ENCODE data around the gene RNH1. TPM values are rescaled to one million over a fixed set of nuclear protein-coding genes. Genes with fewer than 3 reads are reported as not detected.

The RNH1 gene
- total RNA-seq, 1 experiment from 2014 or later = 345 TPM

DNA sequence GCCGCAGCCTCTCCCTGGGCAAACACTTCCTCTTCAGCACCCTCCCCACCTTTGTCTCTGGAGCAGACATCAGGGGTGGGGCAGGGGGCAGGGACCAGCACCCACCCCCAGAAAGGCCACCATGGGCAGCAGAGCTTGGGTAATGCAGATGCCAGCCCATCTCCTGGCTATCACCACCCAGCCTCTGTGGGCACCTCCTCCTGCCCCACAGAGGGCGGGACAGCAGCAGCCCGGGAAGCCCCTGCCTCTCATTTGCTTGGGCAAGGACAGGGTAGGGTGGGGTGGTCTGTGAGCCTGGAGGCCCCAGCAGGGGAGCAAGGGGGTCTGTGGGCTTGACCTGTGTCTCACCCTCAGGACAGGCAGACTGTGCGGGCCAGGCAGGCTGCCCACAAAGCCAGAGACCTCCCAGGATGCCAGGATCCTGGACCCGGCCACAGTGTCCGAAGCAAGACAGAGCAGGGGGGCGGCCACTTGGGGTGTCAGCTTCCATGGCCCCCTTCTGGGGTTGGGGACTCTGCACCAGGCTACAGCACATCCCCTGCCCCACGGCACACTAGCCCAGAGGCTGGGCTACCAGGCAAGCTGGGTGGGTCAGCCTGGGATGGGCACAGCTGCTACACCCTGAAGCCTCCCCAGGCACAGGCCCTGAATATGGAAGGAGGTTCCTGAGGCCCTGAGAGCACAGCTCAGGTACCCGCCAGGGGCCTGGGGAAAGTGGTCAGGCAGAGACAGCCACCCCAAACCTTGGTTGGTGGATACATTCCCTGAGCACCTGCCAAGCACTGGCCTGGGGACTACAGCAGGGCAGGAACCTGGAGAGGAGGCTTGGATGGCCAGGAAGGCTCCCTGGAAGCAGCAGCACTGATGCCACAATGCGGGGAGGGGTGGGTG lies 4.5 kb downstream of the RNH1 start:
- CTCF ChIA-PET = no interaction called here
- Histone ChIP-seq H3K4me3 (ENCODE audit: low read depth in 2 of 2, low read length in 2 of 2) (no peak overlapping the region), H3K27ac (ENCODE audit: low read length) (peak overlapping the region; percentile 48), H3K36me3 (ENCODE audit: control insufficient read depth, insufficient read depth, low read length) (peaks cover 11% of the 10 kb centered on the region; the same call in 1 of the 2 replicates), H3K9me3 (ENCODE audit: control insufficient read depth, insufficient read depth, low read depth, low read length) (no peaks in the 10 kb centered on the region), H3K27me3 (ENCODE audit: control insufficient read depth, insufficient read depth, low read length) (no peaks in the 10 kb centered on the region), H3K4me1 (ENCODE audit: control insufficient read depth, insufficient read depth, low read length) (peaks cover 21% of the 10 kb centered on the region)
- POLR2A ChIA-PET = interaction anchor here (0.6 kb wide), 1 partner anchor 74 kb away, joined by 3 read pairs; no protein-coding TSS in a partner anchor
- in situ Hi-C loops (cut with HindIII; ENCODE audit: low pct_unique_long_range_greater_than_20kb, low sequenced_read_pairs) (no loop called here), intact Hi-C loops (cut with micrococcal nuclease; ENCODE audit: unreplicated experiment) (no loop called here)
- DNase-seq (ENCODE audit: low read depth, low spot score) (no peak), ATAC-seq (no peak)
- BruUV-seq (replicated peaks) = no TSS peak
- TF ChIP-seq SIN3A (IDR thresholded peaks at IDR 0.05; ENCODE audit: borderline replicate concordance, insufficient read depth, low read depth, low read length) = no peak
- TF ChIP-seq POLR2AphosphoS5 (IDR thresholded peaks at IDR 0.05; ENCODE audit: low read depth, low read length) = no peak; the same call in 1 of the 2 replicates
- TF ChIP-seq, protein P1, sequence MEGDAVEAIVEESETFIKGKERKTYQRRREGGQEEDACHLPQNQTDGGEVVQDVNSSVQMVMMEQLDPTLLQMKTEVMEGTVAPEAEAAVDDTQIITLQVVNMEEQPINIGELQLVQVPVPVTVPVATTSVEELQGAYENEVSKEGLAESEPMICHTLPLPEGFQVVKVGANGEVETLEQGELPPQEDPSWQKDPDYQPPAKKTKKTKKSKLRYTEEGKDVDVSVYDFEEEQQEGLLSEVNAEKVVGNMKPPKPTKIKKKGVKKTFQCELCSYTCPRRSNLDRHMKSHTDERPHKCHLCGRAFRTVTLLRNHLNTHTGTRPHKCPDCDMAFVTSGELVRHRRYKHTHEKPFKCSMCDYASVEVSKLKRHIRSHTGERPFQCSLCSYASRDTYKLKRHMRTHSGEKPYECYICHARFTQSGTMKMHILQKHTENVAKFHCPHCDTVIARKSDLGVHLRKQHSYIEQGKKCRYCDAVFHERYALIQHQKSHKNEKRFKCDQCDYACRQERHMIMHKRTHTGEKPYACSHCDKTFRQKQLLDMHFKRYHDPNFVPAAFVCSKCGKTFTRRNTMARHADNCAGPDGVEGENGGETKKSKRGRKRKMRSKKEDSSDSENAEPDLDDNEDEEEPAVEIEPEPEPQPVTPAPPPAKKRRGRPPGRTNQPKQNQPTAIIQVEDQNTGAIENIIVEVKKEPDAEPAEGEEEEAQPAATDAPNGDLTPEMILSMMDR (IDR thresholded peaks at IDR 0.05) = no peak
- TF ChIP-seq, protein P2, sequence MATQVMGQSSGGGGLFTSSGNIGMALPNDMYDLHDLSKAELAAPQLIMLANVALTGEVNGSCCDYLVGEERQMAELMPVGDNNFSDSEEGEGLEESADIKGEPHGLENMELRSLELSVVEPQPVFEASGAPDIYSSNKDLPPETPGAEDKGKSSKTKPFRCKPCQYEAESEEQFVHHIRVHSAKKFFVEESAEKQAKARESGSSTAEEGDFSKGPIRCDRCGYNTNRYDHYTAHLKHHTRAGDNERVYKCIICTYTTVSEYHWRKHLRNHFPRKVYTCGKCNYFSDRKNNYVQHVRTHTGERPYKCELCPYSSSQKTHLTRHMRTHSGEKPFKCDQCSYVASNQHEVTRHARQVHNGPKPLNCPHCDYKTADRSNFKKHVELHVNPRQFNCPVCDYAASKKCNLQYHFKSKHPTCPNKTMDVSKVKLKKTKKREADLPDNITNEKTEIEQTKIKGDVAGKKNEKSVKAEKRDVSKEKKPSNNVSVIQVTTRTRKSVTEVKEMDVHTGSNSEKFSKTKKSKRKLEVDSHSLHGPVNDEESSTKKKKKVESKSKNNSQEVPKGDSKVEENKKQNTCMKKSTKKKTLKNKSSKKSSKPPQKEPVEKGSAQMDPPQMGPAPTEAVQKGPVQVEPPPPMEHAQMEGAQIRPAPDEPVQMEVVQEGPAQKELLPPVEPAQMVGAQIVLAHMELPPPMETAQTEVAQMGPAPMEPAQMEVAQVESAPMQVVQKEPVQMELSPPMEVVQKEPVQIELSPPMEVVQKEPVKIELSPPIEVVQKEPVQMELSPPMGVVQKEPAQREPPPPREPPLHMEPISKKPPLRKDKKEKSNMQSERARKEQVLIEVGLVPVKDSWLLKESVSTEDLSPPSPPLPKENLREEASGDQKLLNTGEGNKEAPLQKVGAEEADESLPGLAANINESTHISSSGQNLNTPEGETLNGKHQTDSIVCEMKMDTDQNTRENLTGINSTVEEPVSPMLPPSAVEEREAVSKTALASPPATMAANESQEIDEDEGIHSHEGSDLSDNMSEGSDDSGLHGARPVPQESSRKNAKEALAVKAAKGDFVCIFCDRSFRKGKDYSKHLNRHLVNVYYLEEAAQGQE (IDR thresholded peaks at IDR 0.05; ENCODE audit: insufficient read depth in 1 of 2, low read depth in 2 of 2, low read length in 1 of 2) = no peak
- no peak for TF ChIP-seq TCF7L2 (IDR thresholded peaks at IDR 0.05; ENCODE audit: low read depth, low read length)

DNA sequence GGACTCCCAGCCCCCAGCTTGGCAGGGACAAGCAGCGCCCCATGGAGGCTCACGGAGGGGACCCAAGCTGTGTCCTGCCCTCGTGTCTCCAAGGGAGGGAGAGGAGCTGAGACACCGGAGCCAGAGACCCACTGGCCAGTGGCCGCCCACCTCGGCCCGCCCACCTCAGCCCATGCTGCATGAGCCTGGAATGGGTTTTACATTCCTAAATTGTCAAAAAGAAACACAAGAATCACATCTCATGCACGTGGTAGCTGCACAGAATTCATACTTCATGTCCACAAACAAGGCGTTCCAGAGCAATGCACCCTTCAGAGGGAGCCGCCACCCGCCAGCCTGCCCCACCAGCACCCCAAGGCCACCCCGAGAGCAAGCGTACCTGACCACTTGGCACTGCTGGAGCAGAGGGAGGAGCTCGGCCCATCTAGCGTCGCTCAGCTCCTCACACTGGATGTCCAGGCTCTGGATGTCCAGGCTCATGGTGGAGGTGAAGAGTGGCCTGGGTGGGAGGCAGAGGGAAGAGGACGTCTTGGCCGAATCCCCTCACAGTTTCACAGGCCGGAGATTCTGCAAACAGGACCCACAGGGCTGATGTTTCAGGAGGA lies 5.3 kb downstream of the RNH1 start:
- in situ Hi-C loops (cut with HindIII; ENCODE audit: low pct_unique_long_range_greater_than_20kb, low sequenced_read_pairs) = no loop called here
- Histone ChIP-seq H3K4me3 (ENCODE audit: low read depth in 2 of 2, low read length in 2 of 2) (no peak overlapping the region), H3K36me3 (ENCODE audit: control insufficient read depth, insufficient read depth, low read length) (peaks cover 11% of the 10 kb centered on the region; the same call in 1 of the 2 replicates), H3K27ac (ENCODE audit: low read length) (no peak overlapping the region), H3K4me1 (ENCODE audit: control insufficient read depth, insufficient read depth, low read length) (peaks cover 21% of the 10 kb centered on the region), H3K27me3 (ENCODE audit: control insufficient read depth, insufficient read depth, low read length) (no peaks in the 10 kb centered on the region), H3K9me3 (ENCODE audit: control insufficient read depth, insufficient read depth, low read depth, low read length) (no peaks in the 10 kb centered on the region)
- CTCF ChIA-PET = no interaction called here
- BruUV-seq (replicated peaks) = no TSS peak
- POLR2A ChIA-PET = interaction anchor here (0.6 kb wide), 1 partner anchor 16 kb away, joined by 3 read pairs; no protein-coding TSS in a partner anchor
- intact Hi-C loops (cut with micrococcal nuclease; ENCODE audit: unreplicated experiment) = no loop called here
- ATAC-seq (no peak), DNase-seq (ENCODE audit: low read depth, low spot score) (no peak)
- TF ChIP-seq POLR2AphosphoS5 (IDR thresholded peaks at IDR 0.05; ENCODE audit: low read depth, low read length) (no peak; the same call in none of the 2 replicates), SIN3A (IDR thresholded peaks at IDR 0.05; ENCODE audit: borderline replicate concordance, insufficient read depth, low read depth, low read length) (no peak), TCF7L2 (IDR thresholded peaks at IDR 0.05; ENCODE audit: low read depth, low read length) (no peak)
- TF ChIP-seq, protein P1 (IDR thresholded peaks at IDR 0.05) = no peak
- TF ChIP-seq, protein P2 (IDR thresholded peaks at IDR 0.05; ENCODE audit: insufficient read depth in 1 of 2, low read depth in 2 of 2, low read length in 1 of 2) = no peak

Measured in Panc1 (cell line).